Putamen (tissue), 1 donor: ENCODE measurements around the gene S100A6.
A peak's percentile ranks its signal among the peaks of the same experiment; 100 is the strongest.
"Not testable (repeated sequence)": the region's sequence is repeated elsewhere in the genome, so short reads cannot be mapped to it uniquely, and the experiment has no call there.

Experiments
- DNase-seq: peaks from one replicate; pipeline ENCODE4 v3.0.0-alpha.2; 2016; ENCODE audit warnings: low spot score

S100A6 gene

DNA sequence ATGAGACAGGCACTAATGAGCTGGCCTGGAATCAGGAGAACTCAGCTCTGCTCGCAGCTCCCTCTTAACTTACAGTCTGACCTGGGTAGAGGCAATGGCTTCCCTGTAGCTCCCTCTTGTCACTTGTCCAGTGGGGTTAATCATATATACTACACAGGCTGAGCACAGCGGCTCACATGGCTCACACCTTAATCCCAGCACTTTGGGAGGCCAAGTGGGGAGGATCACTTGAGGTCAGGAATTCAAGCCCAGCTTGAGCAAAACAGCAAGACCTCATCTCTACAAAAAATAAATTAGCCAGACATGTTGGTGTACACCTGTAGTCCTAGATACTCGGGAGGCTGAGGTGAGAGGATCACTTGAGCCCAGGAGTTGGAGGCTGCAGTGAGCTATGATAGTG lies 4.2 kb downstream of the S100A6 start:
- DNase-seq = no peak

DNA sequence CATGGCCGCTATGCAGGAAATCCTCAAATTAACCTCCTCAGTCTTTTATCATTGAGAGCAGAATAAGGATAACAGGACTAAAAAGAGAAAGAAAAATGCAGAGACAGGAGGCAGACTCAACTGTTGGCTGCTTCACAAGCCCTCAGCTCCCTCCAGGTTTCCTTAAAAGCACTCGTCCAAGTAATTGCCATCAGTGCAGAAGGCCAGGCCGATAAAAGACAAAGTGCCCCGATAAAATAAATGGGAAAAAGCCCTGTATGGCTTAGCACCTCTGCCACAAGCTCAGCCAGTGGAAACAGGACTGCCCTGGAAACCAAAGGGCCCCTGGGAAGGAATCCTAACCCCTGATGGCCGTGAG lies 8.1 kb downstream of the S100A6 start:
- DNase-seq = no peak

DNA sequence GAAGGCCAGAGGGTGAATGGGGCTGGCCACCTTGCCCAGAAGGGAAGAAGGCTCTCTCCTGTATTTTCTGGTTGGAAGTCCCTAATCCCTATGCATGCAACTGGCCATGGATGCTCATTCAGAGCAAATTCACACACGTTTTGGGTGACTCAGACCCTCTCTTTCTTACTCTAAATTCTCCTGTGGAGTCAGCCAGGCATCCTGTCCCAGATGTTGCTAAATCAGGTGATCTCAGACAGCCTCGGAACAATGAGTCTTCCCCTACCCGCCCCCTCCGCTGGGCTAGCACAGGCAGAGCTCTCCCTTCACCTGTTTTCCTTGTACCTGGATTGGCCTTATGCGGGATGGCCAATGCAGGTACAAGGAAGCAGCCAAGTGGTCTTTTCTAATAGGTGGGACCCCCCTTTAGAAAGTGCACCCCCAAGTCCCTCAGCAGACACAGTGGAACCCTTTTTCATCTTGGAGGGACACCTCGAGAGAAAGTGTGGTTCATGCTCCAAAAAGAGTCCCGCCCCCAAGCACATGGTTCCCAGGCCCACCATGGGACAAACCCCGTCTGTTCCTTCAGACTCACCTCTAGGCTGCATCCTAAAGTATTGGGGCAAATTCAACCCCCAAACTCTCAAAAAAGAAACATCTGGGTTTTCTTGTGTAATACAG lies 8.6 kb downstream of the S100A6 start:
- no peak for DNase-seq

DNA sequence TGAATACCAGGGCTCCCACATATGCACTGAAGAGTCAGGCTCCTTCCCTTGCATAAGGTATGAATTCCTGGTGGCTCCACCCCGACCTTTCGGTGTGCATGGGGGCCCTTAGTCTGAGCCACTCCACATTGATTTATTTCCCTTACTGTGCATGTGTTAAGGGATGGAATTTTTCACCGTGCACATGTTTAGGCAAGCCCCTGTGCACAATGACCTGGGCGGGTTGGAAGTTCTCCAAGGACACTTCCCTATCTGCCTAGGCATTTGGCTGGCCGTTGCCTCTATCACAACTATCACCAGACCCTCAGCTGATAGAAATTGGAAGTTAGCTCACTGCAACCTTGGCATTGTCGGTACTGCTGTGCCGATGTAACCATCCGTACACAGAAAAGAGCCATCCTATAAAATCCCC lies 9.7 kb downstream of the S100A6 start:
- DNase-seq = no peak

DNA sequence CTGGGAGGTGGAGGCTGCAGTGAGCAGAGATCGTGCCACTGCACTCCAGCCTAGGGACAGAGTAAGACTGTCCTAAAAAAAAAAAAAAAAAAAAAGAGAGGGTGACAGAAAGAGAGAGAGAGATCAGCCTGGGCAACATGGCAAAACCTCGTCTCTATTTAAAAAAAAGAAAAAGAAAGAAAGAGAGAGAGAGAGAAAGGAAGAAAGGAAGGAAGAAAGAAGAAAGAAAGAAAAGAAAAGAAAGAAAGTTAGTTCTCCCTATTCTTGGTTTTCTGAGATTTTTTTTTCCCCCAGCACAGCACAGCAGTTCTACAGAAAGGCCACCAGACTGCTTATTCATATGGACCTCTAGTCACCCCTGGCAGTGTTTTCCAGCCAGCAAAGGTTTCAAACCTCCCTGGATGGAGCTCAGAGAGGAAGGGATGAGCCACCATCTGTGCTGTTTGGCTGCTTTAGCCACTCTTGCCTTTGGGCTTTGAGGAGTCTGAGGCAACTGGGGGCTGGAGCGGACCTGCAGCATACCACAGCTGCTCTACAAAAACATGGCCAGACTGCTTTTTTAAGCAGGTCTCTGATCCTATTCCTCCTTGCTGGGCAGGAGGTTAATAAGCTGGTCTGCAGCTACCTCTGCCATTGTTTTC lies 10.6 kb downstream of the S100A6 start:
- no peak for DNase-seq

DNA sequence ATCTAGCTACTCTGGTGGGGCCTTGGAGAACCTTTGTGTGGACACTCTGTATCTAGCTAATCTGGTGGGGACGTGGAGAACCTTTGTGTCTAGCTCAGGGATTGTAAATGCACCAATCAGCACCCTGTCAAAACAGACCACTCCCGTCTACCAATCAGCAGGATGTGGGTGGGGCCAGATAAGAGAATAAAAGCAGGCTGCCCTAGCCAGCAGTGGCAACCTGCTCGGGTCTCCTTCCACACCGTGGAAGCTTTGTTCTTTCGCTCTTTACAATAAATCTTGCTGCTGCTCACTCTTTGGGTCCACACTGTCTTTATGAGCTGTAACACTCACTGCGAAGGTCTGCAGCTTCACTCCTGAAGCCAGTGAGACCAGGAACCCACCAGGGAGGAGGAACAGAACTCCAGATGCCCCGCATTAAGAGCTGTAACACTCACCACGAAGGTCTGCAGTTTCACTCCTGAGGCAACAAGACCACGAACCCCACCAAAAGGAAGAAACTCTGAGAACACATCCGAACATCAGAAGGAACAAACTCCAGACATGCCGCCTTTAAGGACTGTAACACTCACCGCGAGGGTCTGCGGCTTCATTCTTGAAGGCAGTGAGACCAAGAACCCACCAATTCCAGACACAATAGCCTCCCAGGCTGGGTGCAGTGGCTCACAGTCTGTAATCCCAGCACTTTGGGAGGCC lies 13.3 kb downstream of the S100A6 start:
- not testable (repeated sequence) for DNase-seq

DNA sequence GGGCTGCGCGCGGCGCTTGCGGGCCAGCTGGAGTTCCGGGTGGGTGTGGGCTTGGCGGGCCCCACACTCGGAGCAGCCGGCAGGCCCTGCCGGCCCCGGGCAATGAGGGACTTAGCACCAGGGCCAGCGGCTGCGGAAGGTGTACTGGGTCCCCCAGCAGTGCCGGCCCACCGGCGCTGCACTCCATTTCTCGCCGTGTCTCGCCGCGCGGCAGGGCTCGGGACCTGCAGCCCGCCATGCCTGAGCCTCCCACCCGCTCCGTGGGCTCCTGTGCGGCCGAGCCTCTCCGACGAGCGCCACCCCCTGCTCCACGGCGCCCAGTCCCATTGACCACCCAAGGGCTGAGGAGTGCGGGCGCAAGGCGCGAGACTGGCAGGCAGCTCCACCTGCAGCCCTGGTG lies 14.0 kb downstream of the S100A6 start:
- DNase-seq = not testable (repeated sequence)

DNA sequence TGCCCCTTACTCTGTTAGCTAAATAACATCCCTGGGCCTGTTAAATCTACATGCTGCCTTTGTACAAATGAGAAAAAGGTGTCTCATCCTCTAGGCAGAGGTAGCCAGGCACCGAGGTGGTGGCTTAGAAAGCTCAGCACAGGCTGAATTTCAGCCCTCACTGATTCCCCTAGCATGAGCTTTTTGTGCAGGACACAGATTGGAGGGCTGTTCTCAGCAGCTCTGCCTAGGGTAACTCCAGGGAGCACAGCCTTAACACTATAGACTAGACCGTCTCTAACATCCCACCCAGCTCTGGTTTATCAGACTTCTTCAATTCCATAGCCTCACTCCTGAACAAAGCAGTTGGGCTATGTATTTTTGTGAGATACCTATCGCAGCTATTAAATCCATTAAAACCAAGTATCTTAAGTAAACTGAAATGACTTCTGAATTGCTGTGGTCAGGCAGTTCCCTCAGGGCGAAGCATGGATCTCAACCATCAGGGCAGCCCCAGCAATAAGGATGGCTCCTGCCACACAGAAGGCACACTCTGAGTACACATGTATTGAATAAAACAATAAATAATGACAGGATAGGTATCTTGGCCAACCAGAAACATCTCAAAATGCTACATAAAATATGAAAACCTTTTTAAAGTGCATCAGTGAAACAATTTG lies 14.8 kb downstream of the S100A6 start:
- DNase-seq = no peak

DNA sequence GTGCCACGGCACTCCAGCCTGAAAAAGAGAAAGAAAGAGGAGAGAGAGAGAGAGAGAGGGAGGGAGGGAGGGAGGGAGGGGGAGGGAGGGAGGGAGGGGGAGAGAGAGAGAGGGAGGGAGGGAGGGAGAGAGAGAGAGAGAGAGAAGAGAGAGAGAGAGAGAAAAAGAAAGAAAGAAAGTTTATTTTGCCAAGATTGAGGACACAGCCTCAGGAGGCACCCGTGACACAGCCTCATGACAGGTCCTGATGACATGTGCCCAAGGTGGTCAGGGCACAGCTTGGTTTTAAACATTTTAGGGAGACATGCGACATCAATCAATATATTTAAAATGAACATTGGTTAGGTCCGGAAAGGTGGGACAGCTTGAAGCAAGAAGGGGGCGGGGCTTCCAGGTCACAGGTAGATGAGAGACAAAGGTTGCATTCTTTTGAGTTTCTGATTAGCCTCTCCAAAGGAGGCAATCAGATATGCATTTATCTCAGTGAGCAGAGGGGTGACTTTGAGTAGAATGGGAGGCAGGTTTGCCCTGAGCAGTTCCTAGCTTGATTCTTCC lies 15.6 kb downstream of the S100A6 start:
- DNase-seq = not testable (repeated sequence)

DNA sequence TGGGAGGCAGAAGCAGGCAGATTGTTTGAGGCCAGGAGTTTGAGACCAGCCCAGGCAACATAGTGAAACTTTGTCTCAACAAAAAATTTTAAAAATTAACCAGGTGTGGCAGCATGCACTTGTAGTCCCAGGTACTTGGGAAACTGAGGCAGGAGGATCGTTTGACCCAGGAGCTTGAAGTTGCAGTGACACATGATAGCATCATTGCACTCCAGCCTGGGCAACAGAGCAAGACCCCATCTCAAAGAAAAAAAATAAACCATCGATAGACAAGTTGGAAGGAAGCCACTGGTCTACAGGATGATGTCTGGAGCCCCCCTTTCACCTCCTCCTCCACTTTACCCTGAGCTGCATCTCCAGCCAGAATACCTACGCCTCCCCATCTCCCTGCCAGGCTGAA lies 16.5 kb downstream of the S100A6 start:
- DNase-seq = no peak

DNA sequence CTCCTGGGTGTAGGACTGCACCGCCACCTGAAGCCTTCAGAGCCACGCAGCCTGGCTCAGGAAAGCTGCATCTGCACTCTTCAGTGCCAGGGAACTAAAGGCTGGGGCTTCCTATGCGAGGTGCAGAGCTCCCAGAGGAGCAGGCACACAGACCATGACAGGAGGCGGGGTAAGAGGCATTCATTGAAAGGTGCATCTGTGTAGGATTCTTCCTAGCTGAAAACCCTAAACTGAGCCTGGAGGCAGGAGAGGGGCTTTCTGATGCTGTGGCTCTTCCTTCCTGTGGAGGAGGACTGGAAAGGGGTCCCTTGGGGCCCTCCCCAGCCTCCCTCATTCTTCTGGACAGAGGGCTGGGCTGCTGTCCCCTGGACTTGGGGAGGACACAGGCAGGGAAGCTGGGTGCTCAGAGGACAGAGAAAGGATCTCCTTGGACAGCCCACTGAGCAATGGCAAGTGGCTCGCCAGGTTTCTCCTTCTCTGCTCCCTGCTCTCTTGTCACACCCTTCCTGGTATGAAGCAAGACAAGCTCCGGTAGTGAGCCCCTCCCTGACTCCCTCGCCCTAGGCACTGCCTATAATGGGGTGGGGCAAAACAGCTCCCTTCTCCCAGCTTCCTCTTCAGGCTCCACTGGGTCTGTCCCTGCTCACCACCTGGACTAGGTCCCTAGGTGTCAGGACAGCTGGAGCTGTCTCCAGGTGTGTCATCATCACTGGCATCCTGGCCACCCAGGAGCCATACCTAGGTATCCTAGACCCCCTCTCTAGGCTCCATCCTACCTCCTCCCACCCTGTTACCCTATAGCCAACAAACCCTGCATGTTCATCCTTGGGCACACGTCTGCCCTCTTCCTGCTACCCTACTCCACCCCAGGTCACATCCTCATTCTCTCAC lies 20.0 kb downstream of the S100A6 start:
- no peak for DNase-seq

DNA sequence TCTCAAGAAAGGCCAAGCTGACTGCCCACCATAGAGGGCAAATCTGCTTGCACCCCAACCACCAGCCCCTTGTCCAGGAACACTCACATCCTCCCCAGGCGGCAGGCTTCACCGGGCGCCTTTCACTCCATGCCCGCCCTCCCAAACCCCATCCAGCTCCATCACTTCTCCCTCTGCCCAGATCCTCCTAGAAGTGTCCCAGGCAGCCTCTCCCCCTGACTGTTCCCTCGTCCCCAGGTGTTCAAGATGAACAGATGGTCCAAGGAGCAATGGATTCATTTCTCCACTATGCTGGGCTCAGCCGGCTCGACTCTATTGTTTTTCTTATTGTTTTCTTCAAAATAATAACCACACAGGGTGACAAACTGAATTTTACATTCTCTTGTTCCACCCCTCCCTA lies 22.1 kb downstream of the S100A6 start:
- no peak for DNase-seq

DNA sequence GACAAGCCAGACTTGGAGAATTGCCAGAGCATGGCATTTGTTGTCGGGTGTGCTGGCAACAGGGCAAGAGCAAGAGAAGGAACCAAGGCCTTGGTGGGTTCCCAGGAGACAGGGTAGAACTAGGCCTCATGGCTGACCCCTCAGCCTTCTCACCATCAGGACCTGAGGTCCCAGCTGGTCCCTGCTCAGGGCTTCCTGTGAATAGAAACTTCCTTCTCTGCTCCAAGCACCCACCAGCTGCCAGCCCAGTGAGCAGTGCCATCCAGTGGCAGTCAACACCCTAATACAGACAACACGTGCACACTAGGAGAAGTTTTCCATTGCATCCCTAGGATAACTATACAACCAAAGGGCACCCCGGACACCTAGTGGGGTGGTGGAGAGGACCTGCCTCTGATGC lies 22.8 kb downstream of the S100A6 start:
- DNase-seq = no peak

DNA sequence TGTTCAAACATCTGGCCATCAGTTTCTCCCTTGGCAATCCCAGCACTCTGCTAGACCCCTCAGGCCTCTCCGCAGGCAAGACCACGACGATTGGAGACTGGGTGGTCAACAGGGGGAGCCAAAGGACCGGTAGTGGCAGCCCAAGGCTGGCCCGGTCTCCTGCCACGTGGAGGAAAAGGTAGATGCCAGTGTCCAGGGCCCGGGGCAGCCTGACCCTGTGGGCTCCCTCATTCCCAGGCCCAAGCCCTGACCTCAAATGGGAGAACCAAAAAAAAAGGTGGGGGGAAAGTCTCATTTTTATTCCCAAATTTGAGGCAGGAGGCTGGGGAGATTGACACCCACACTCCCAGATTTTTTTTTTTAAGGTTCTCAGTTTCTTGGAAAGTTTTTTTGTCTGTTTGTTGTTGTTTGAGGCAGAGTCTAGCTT lies 24.8 kb downstream of the S100A6 start:
- DNase-seq = peak; percentile 53

DNA sequence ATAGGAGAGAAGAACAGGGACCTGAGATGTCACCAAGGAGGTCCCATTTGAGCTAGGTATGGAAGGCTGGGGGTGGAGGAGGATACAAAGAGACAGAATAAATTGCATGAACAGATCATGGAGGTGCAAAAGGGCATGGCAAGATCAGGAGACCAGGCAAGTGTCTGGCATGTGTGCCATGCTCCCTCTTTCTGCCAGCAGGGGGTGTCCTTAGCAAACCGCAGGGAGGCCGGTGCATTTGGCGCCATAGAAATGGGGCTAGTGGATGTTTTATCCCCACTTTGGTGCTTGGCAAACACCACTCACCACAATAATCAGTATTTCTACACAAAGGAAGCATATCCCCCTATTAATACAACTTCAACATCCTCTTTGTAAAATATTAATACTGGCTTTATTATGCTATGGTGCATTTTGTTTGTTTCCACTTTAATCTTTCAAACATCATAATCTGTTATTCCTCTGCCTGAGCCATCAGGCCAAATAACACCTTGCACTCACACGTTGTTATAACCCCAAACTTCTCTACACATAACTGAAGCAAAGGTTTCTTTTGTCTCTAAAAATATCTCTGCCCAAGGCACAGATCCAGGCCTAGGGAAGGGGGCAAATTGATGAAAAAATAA lies 25.9 kb downstream of the S100A6 start:
- no peak for DNase-seq

DNA sequence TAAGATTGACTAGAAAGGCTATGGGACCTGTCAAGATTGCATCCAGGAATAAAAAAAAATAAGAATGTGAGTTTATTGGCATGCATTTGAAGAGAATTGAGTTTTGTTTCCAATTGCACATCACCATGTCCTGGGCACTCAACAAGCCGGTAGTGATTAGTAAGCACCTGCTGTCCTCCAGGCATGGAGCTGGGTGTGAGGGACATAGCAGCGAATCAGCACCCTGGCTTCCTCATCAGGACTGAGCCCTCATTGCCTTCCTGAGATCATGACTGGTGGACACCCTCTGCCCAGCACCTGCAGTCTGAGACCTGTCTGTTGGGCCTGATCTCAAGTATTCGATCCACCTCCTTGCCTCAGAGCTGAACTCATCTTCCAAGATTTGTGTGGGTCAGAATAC lies 26.8 kb downstream of the S100A6 start:
- no peak for DNase-seq

DNA sequence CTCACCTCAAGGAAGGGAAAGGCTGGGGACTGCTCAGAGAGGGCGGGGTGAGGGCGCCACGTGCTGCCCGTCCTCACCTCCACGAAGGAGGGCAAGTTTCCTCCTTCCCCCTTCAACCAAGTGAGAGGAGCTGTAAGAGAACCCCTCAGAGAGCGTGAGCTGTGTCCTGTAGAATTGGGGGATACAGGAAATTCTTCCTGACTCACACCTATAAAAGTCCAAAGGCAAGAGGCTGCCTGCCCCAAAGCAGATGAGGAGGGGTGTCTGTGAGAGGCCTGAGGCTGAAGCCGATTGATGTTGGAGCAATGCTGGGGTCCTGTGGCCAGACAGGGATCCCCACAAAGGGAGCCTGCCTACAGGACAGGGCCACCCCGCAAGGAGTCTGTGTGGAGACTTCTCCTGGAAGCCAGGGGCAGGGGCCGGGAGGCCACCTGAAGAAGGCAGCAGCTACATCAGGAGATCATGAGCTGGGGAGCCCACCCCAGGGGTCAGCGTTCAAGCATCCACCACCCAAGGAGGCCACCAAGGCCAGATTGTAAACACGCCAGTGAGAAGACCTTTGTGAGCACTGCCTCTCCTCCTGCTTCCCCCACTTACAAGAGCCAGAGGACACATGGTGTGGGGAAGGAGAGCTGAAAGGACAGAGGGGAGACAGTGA lies 27.7 kb downstream of the S100A6 start:
- DNase-seq = no peak

DNA sequence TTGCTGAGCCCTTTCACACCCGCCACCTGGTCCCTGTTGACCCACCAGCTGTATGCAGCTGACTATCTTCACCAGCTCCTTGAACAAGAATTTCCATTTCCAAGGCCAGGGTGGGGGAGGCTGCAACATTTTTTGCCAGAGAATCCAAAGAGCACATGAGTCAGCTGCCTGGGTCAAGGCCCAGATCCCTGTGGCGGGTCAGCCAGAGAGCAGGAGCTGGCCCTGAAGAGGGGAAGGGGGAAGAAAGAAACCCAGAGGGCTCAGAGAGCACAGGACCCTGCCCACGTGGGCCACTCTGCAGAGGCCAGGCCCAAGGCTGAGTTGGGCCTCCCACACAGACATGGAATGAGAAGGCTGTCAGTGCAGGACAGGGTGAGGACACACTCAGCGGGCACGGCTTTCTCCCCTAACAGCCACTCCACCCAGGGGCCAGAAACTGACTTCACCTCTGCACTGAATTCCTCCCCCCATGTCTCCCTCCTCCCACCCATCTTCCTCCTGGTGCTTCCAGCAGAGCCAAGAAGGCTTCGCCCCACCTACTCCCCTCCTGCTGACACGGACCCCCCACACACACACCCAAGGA lies 28.9 kb downstream of the S100A6 start:
- no peak for DNase-seq

DNA sequence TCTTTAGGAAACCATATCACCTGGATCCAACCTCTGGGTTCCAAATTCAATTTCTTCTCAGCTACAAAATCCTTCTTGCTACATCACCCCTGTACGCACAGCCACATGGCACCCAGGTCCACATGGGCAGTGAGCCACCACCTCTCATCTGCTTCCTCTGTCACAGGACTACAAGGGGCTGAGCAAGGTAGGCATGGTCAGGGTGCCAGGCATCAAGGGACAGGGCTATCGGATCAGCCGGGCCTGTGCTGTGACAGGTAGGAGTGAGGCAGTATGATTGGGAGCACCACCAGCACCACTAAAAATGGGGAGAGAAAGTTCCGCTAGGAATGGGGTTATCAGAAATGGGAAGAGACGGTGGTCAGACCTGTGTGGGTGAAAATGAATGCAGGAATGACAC lies 29.4 kb downstream of the S100A6 start:
- no peak for DNase-seq

DNA sequence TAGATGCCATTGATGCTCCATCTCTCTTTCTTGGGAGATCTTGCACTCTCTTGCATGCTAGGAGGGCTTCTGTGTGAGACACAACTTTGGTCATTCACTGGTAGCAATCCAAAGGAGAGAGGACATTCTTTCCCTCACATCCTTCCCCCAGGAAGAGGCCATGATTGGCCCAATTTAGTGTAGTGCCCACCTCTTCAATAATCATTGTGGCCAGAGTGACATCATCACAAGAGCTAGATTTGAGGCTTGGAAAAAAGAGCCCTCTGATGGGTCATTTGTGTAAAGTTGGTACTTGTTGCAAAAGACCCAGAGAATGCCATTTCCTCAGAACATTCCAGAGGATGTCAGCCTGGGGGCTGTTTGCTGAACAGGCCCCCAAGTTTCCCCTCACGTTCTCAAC lies 30.2 kb downstream of the S100A6 start:
- no peak for DNase-seq
